NT2/D1 (cell line): Measurements from ENCODE around the gene NOTCH3.

ENCODE experiments used
- YY1 ChIP-seq: IDR thresholded peaks from 2 replicates; pipeline ENCODE4 v1.6.1; 2011; ENCODE audit not compliant: insufficient read length, insufficient read depth
- ZNF274 ChIP-seq: IDR thresholded peaks from 2 replicates; pipeline ENCODE4 v1.6.1; 2011; ENCODE audit warnings: mild to moderate bottlenecking, low read depth, low read length

DNA sequence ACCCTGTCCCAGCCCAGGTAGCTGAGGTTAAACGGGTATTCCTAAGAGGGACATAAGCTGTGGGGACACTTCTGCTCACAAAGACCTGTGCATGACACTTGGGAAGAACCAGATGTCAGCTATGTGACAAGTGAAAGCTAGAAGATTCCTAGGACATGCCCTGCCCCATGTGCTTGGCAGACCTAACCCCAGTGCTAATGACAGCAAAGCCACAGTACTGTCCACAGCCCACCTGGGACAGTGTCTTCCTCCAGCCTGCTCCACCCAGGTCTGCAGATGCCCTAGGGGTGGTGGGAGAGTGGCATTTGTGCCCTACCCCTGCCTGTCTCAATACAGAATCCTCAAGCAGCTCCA is 49.8 kb upstream of the NOTCH3 start:
- TF ChIP-seq YY1: no peak
- TF ChIP-seq ZNF274: no peak
